A673 (cell line): ENCODE measurements around the gene CAMK1D.

Experiments used
- CTCF ChIP-seq: fragments of 300-800, 200-600 bp; sonication (generic); conservative IDR thresholded peaks from 2 replicates; pipeline ENCODE4 v1.5.1; 2017; ENCODE audit warnings: low read depth, mild to moderate bottlenecking, antibody characterized with exemption, low read length, moderate library complexity, mixed read lengths
- EZH2 ChIP-seq: fragments of 200-600 bp; sonication (generic); IDR thresholded peaks from 2 replicates; pipeline ENCODE4 v1.6.1; 2017; ENCODE audit warnings: borderline replicate concordance, low read depth, mild to moderate bottlenecking, mixed read lengths, antibody characterized with exemption, low read length; ENCODE audit not compliant: poor library complexity, severe bottlenecking

GRCh38 chr10:12332572-12333379 lies 16.6 kb upstream of the CAMK1D start:
- TF ChIP-seq CTCF (no peak), EZH2 (no peak)
